ENCODE measurements around the gene SORBS1. TPM values are rescaled to one million over a fixed set of nuclear protein-coding genes. Genes with fewer than 3 reads are reported as not detected.
A peak's percentile ranks its signal among the peaks of the same experiment; 100 is the strongest.

Gene SORBS1
- total RNA-seq, 2 donors from 2014 or later = 17.6 to 150 TPM

GRCh38 chr10:95414844-95415485 is 146.2 kb downstream of the SORBS1 start:
- DNase-seq = no peak
- H3K27ac ChIP-seq = peak overlapping the region; percentile 27
- H3K4me3 ChIP-seq = no peak overlapping the region
- TF ChIP-seq CTCF (IDR thresholded peaks at IDR 0.05) = no peak
- H3K27me3 ChIP-seq = no peaks in the 10 kb centered on the region
- no peaks in the 10 kb centered on the region for H3K36me3 ChIP-seq
- intact Hi-C loops (cut with DNase I) = no loop called here
- H3K4me1 ChIP-seq = no peaks in the 10 kb centered on the region
- H3K9me3 ChIP-seq = no peaks in the 10 kb centered on the region
- peak overlapping the region in 1 of 2 donors; percentile 18 for H3K9ac ChIP-seq (ENCODE audit: low read depth in 2 of 2, low read length in 2 of 2)

GRCh38 chr10:95414016-95414830 is 146.9 kb downstream of the SORBS1 start:
- H3K9ac ChIP-seq (ENCODE audit: low read depth in 2 of 2, low read length in 2 of 2) = peak overlapping the region; percentile 15 to 18
- no peak overlapping the region for H3K27ac ChIP-seq
- peaks cover under 1% of the 10 kb centered on the region for H3K4me1 ChIP-seq
- DNase-seq = no peak
- no peaks in the 10 kb centered on the region for H3K27me3 ChIP-seq
- H3K9me3 ChIP-seq = no peaks in the 10 kb centered on the region
- no peak overlapping the region for H3K4me3 ChIP-seq
- TF ChIP-seq CTCF (IDR thresholded peaks at IDR 0.05) = no peak
- intact Hi-C loops (cut with DNase I) = no loop called here
- H3K36me3 ChIP-seq = no peaks in the 10 kb centered on the region

GRCh38 chr10:95413588-95413987 is 147.6 kb downstream of the SORBS1 start:
- no peak for TF ChIP-seq CTCF (IDR thresholded peaks at IDR 0.05)
- H3K27me3 ChIP-seq = no peaks in the 10 kb centered on the region
- peaks cover 3% of the 10 kb centered on the region for H3K4me1 ChIP-seq
- no peak for DNase-seq
- H3K9me3 ChIP-seq = no peaks in the 10 kb centered on the region
- H3K27ac ChIP-seq = no peak overlapping the region
- no peak overlapping the region for H3K9ac ChIP-seq (ENCODE audit: low read depth in 2 of 2, low read length in 2 of 2)
- intact Hi-C loops (cut with DNase I) = no loop called here
- no peaks in the 10 kb centered on the region for H3K36me3 ChIP-seq
- H3K4me3 ChIP-seq = no peak overlapping the region

GRCh38 chr10:95411635-95412034 is 149.5 kb downstream of the SORBS1 start:
- Histone ChIP-seq H3K27me3 (no peaks in the 10 kb centered on the region), H3K27ac (no peak overlapping the region), H3K9ac (ENCODE audit: low read depth in 2 of 2, low read length in 2 of 2) (no peak overlapping the region), H3K36me3 (no peaks in the 10 kb centered on the region), H3K9me3 (no peaks in the 10 kb centered on the region), H3K4me3 (no peak overlapping the region), H3K4me1 (peaks cover 3% of the 10 kb centered on the region)
- intact Hi-C loops (cut with DNase I) = no loop called here
- TF ChIP-seq CTCF (IDR thresholded peaks at IDR 0.05) = no peak
- no peak for DNase-seq

GRCh38 chr10:95408983-95409873 is 151.9 kb downstream of the SORBS1 start:
- Histone ChIP-seq H3K9ac (ENCODE audit: low read depth in 2 of 2, low read length in 2 of 2) (no peak overlapping the region), H3K27me3 (no peaks in the 10 kb centered on the region), H3K36me3 (no peaks in the 10 kb centered on the region), H3K27ac (peak overlapping the region; percentile 44), H3K4me3 (no peak overlapping the region), H3K4me1 (peaks cover 3% of the 10 kb centered on the region), H3K9me3 (no peaks in the 10 kb centered on the region)
- intact Hi-C loops (cut with DNase I) = no loop called here
- no peak for DNase-seq
- TF ChIP-seq CTCF (IDR thresholded peaks at IDR 0.05) = no peak

Data from colonic mucosa (tissue), 4 donors.